Prostate gland (tissue), 2 donors: ENCODE measurements around the gene LDAH.

Experiments
- POLR2A ChIP-seq: fragments of 450-650 bp; IDR thresholded peaks from one replicate; pipeline ENCODE4 v1.6.1; 2016; ENCODE audit warnings: antibody characterized with exemption, mild to moderate bottlenecking
- POLR2AphosphoS5 ChIP-seq: sonication (generic); formaldehyde crosslinking; IDR thresholded peaks from one replicate; pipeline ENCODE4 v1.6.1; 2017; ENCODE audit warnings: antibody characterized with exemption
- TF ChIP-seq, protein P1 (sequence below), 4 experiments: fragments of 200-600 bp in 2 of 4; fragments of 450-650 bp in 2 of 4; sonication (generic) in 2 of 4; IDR thresholded peaks; 1 replicate in 3 of 4; 2 replicates in 1 of 4; pipeline ENCODE4 v1.5.1; 2016 to 2019; ENCODE audit warnings: antibody characterized with exemption in 4 of 4, mild to moderate bottlenecking in 2 of 4, moderate library complexity in 2 of 4

DNA sequence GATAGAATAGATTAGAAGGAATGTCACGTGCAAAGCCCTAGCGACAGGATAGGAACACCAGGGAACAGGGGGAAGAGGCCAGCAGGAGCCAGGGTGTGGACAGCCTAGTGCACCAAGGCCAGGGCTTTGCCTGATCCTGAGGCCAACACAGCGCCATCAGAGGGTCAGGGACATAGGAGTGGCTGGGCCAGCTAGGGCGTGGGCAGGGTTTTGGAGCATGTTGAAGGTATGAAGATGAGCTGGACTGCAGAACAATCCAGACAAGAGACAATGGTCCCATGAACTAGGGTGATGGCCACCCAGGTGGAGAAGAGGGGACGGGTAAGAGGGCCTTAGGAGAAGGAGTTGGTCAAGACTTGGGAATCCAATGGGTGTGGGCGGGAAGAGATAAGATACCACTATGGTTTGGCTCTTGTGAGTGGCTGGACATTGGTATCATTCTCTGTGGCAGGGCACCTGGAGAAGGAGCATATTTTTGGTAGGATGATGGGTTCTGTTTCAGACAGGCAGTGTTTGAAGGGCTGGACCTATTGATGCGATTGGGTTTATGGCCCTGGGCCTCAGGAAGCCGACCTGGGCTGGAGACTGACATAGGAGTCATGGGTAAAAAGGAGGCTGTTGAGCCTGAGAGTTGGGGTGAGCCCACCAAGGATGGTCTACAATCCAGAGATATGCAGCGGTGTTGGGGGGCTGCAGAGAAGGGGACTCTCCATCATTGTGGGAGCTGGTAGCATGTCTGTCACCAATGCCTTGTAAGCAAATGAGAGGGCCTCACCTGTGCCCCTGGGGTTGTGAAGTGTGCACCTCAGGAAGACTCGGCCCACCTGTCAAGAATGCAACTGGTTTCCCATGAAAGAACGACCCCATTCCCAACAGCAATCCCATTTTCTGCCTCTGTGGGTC lies 170.0 kb downstream of the LDAH start:
- TF ChIP-seq, protein P1, sequence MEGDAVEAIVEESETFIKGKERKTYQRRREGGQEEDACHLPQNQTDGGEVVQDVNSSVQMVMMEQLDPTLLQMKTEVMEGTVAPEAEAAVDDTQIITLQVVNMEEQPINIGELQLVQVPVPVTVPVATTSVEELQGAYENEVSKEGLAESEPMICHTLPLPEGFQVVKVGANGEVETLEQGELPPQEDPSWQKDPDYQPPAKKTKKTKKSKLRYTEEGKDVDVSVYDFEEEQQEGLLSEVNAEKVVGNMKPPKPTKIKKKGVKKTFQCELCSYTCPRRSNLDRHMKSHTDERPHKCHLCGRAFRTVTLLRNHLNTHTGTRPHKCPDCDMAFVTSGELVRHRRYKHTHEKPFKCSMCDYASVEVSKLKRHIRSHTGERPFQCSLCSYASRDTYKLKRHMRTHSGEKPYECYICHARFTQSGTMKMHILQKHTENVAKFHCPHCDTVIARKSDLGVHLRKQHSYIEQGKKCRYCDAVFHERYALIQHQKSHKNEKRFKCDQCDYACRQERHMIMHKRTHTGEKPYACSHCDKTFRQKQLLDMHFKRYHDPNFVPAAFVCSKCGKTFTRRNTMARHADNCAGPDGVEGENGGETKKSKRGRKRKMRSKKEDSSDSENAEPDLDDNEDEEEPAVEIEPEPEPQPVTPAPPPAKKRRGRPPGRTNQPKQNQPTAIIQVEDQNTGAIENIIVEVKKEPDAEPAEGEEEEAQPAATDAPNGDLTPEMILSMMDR (IDR thresholded peaks at IDR 0.05): no peak
- TF ChIP-seq POLR2A (no peak), POLR2AphosphoS5 (no peak)
